Stimulated activated CD4-positive, alpha-beta T cell treated with anti-CD3 and anti-CD28 coated beads, TNF-alpha, amount 100 ng/mL, for 24 hours (primary cell): Measurements from ENCODE around the gene FBXW4.

Source experiments
- DNase-seq, 3 experiments: peaks; one replicate each; pipeline ENCODE4 v3.0.0-alpha.2; 2020; ENCODE audit warnings: low read depth in 3 of 3

The FBXW4 gene

GRCh38 chr10:101567165-101568006, 127.6 kb downstream of the FBXW4 start:
- DNase-seq: no peak

GRCh38 chr10:101566333-101567164, 128.4 kb downstream of the FBXW4 start:
- no peak for DNase-seq

GRCh38 chr10:101565936-101566332, 129.0 kb downstream of the FBXW4 start:
- DNase-seq: no peak

- DNase-seq: no peak
These were observed 129.5 kb downstream of the FBXW4 start for GRCh38 chr10:101565370-101565900.

GRCh38 chr10:101564490-101564991, 130.4 kb downstream of the FBXW4 start:
- DNase-seq: no peak

- DNase-seq: no peak
These were observed 131.4 kb downstream of the FBXW4 start for GRCh38 chr10:101563497-101564040.

GRCh38 chr10:101563007-101563406, 132.0 kb downstream of the FBXW4 start:
- DNase-seq: no peak

- no peak for DNase-seq
These were observed 132.7 kb downstream of the FBXW4 start for GRCh38 chr10:101562231-101562630.

GRCh38 chr10:101561068-101561915, 133.7 kb downstream of the FBXW4 start:
- DNase-seq: no peak
